GM18507 (cell line): ENCODE measurements around the gene IL1RAP.
"Not testable (repeated sequence)": the region's sequence is repeated elsewhere in the genome, so short reads cannot be mapped to it uniquely, and the experiment has no call there.

Experiments used
- DNase-seq: peaks from one replicate; pipeline ENCODE4 v3.0.0; 2011; ENCODE audit warnings: low read depth; ENCODE audit not compliant: insufficient read length; ENCODE audit errors: extremely low spot score
- FAIRE-seq: peaks from 2 replicates; lab custom pipeline; 2011; peaks lifted over from hg19 to GRCh38; lab: Jason Lieb, UNC

Gene IL1RAP

GRCh38 chr3:190505381-190506003, 8.4 kb upstream of the IL1RAP start:
- DNase-seq (no peak), FAIRE-seq (no peak)

GRCh38 chr3:190506271-190506670, 7.6 kb upstream of the IL1RAP start:
- DNase-seq (no peak), FAIRE-seq (no peak)

GRCh38 chr3:190512666-190513065, 1.2 kb upstream of the IL1RAP start:
- DNase-seq (no peak), FAIRE-seq (no peak)

- DNase-seq = peak; percentile 2
- no peak for FAIRE-seq
These were observed 698 bp downstream of the IL1RAP start for GRCh38 chr3:190514413-190515153.

GRCh38 chr3:190516416-190516815, 2.5 kb downstream of the IL1RAP start:
- DNase-seq = no peak
- FAIRE-seq = no peak

GRCh38 chr3:190517687-190518086, 3.8 kb downstream of the IL1RAP start:
- DNase-seq = no peak
- FAIRE-seq = no peak

GRCh38 chr3:190518531-190518930, 4.6 kb downstream of the IL1RAP start:
- not testable (repeated sequence) for FAIRE-seq, DNase-seq

GRCh38 chr3:190519886-190520285, 6.0 kb downstream of the IL1RAP start:
- no peak for FAIRE-seq

GRCh38 chr3:190521998-190522397, 8.1 kb downstream of the IL1RAP start:
- FAIRE-seq (no peak), DNase-seq (no peak)

More at GRCh38 chr3:190519886-190520285, 6.0 kb downstream of the IL1RAP start:
- DNase-seq = no peak

- FAIRE-seq (no peak), DNase-seq (no peak)
These were observed 8.8 kb downstream of the IL1RAP start for GRCh38 chr3:190522621-190523222.

GRCh38 chr3:190524942-190525341, 11.1 kb downstream of the IL1RAP start:
- DNase-seq (no peak), FAIRE-seq (no peak)

- DNase-seq (no peak), FAIRE-seq (no peak)
These were observed 11.7 kb downstream of the IL1RAP start for GRCh38 chr3:190525634-190526033.

- FAIRE-seq (no peak), DNase-seq (no peak)
These were observed 13.2 kb downstream of the IL1RAP start for GRCh38 chr3:190526787-190527762.

- DNase-seq = no peak
- FAIRE-seq = no peak
These were observed 14.8 kb downstream of the IL1RAP start for GRCh38 chr3:190528706-190529105.

GRCh38 chr3:190531406-190531805, 17.5 kb downstream of the IL1RAP start:
- no peak for FAIRE-seq
- no peak for DNase-seq

- FAIRE-seq (no peak), DNase-seq (no peak)
These were observed 18.9 kb downstream of the IL1RAP start for GRCh38 chr3:190532731-190533203.

- DNase-seq (no peak), FAIRE-seq (no peak)
These were observed 19.8 kb downstream of the IL1RAP start for GRCh38 chr3:190533511-190534281.

- FAIRE-seq = no peak
- DNase-seq = no peak
These were observed 20.5 kb downstream of the IL1RAP start for GRCh38 chr3:190534386-190534785.

GRCh38 chr3:190534986-190535385, 21.1 kb downstream of the IL1RAP start:
- DNase-seq = no peak
- FAIRE-seq = no peak
